GM21528 (cell line): Measurements from ENCODE around the gene FLOT1.
"Not testable (repeated sequence)": the region's sequence is repeated elsewhere in the genome, so short reads cannot be mapped to it uniquely, and the experiment has no call there.

Experiments used
- ATAC-seq: cut with Tn5 transposase; IDR thresholded peaks from one replicate; pipeline ENCODE4 v1.9.1; 2021; ENCODE audit warnings: mild to moderate bottlenecking, moderate library complexity; ENCODE audit not compliant: unreplicated experiment, low FRiP score

FLOT1 gene

GRCh38 chr6:30723843-30724741 is 18.4 kb downstream of the FLOT1 start:
- ATAC-seq: not testable (repeated sequence)

- not testable (repeated sequence) for ATAC-seq
Observed at GRCh38 chr6:30723159-30723842, 19.2 kb downstream of the FLOT1 start.

GRCh38 chr6:30722280-30723112 is 20.0 kb downstream of the FLOT1 start:
- no peak for ATAC-seq

GRCh38 chr6:30722025-30722279 is 20.5 kb downstream of the FLOT1 start:
- not testable (repeated sequence) for ATAC-seq

- peak; percentile 22 for ATAC-seq
Observed at GRCh38 chr6:30721198-30722024, 21.1 kb downstream of the FLOT1 start.

- ATAC-seq: no peak
Observed at GRCh38 chr6:30720738-30721197, 21.7 kb downstream of the FLOT1 start.

GRCh38 chr6:30719791-30720737 is 22.4 kb downstream of the FLOT1 start, which contains the start of gene TUBB:
Gene TUBB, plus strand, starts transcription at chr6:30720352. Its CDS starts 155 bp downstream, at chr6:30720507.
- ATAC-seq: peak; percentile 32

GRCh38 chr6:30719356-30719755 is 23.1 kb downstream of the FLOT1 start:
- no peak for ATAC-seq

- ATAC-seq: not testable (repeated sequence)
Observed at GRCh38 chr6:30717845-30718720, 24.4 kb downstream of the FLOT1 start.

GRCh38 chr6:30717129-30717844 is 25.2 kb downstream of the FLOT1 start, which contains the start of gene MDC1:
Gene MDC1, minus strand, starts transcription at chr6:30717281. Its CDS starts 2,106 bp downstream, at chr6:30715175.
- ATAC-seq: peak; percentile 71

- ATAC-seq: no peak
Observed at GRCh38 chr6:30716879-30717128, 25.7 kb downstream of the FLOT1 start.

GRCh38 chr6:30714263-30714662 is 28.2 kb downstream of the FLOT1 start:
- no peak for ATAC-seq

GRCh38 chr6:30712441-30712945 is 30.0 kb downstream of the FLOT1 start:
- no peak for ATAC-seq

GRCh38 chr6:30711758-30712380 is 30.6 kb downstream of the FLOT1 start:
- ATAC-seq: no peak

GRCh38 chr6:30709101-30709868 is 33.2 kb downstream of the FLOT1 start:
- ATAC-seq: no peak

- no peak for ATAC-seq
Observed at GRCh38 chr6:30707281-30707850, 35.1 kb downstream of the FLOT1 start.
